C4-2B (cell line): ENCODE results near the gene AFF3.

Source experiments
- ZFX ChIP-seq: fragments of 450-650 bp; IDR thresholded peaks from 2 replicates; pipeline ENCODE4 v1.6.1; 2017
- TF ChIP-seq, protein P1 (sequence below): fragments of 450-650 bp; conservative IDR thresholded peaks from 2 replicates; pipeline ENCODE4 v1.5.1; 2017; ENCODE audit warnings: mild to moderate bottlenecking

- TF ChIP-seq, protein P1, sequence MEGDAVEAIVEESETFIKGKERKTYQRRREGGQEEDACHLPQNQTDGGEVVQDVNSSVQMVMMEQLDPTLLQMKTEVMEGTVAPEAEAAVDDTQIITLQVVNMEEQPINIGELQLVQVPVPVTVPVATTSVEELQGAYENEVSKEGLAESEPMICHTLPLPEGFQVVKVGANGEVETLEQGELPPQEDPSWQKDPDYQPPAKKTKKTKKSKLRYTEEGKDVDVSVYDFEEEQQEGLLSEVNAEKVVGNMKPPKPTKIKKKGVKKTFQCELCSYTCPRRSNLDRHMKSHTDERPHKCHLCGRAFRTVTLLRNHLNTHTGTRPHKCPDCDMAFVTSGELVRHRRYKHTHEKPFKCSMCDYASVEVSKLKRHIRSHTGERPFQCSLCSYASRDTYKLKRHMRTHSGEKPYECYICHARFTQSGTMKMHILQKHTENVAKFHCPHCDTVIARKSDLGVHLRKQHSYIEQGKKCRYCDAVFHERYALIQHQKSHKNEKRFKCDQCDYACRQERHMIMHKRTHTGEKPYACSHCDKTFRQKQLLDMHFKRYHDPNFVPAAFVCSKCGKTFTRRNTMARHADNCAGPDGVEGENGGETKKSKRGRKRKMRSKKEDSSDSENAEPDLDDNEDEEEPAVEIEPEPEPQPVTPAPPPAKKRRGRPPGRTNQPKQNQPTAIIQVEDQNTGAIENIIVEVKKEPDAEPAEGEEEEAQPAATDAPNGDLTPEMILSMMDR, result no peak
- TF ChIP-seq ZFX, result no peak
Observed at GRCh38 chr2:100135415-100135814, 7.0 kb downstream of the AFF3 start.
